HG03060 (cell line): Measurements from ENCODE around the gene SLC33A1.
"Not testable (repeated sequence)": the region's sequence is repeated elsewhere in the genome, so short reads cannot be mapped to it uniquely, and the experiment has no call there.

Experiments
- ATAC-seq: cut with Tn5 transposase; IDR thresholded peaks from one replicate; pipeline ENCODE4 v1.9.1; 2021; ENCODE audit warnings: low read depth, moderate number of reproducible peaks; ENCODE audit not compliant: unreplicated experiment

The SLC33A1 gene

GRCh38 chr3:155854141-155854940, at the start of gene SLC33A1:
TSS of gene SLC33A1 (minus strand) at chr3:155854427. CDS start at chr3:155853997, 430 bp downstream.
- ATAC-seq, result peak; percentile 92

GRCh38 chr3:155895379-155895900, 41.2 kb upstream of the SLC33A1 start:
- ATAC-seq, result no peak

GRCh38 chr3:155891321-155891720, 37.1 kb upstream of the SLC33A1 start:
- ATAC-seq, result no peak

- no peak for ATAC-seq
Observed at GRCh38 chr3:155890671-155891190, 36.5 kb upstream of the SLC33A1 start.

- ATAC-seq, result no peak
Observed at GRCh38 chr3:155889952-155890351, 35.7 kb upstream of the SLC33A1 start.

GRCh38 chr3:155889212-155889611, 35.0 kb upstream of the SLC33A1 start:
- no peak for ATAC-seq

- no peak for ATAC-seq
Observed at GRCh38 chr3:155886915-155887314, 32.7 kb upstream of the SLC33A1 start.

GRCh38 chr3:155886348-155886747, 32.1 kb upstream of the SLC33A1 start:
- not testable (repeated sequence) for ATAC-seq

GRCh38 chr3:155885292-155885691, 31.1 kb upstream of the SLC33A1 start:
- ATAC-seq, result no peak

- ATAC-seq, result no peak
Observed at GRCh38 chr3:155884292-155884691, 30.1 kb upstream of the SLC33A1 start.

GRCh38 chr3:155880286-155880685, 26.1 kb upstream of the SLC33A1 start:
- ATAC-seq, result no peak

GRCh38 chr3:155876503-155876902, 22.3 kb upstream of the SLC33A1 start:
- no peak for ATAC-seq

GRCh38 chr3:155876037-155876436, 21.8 kb upstream of the SLC33A1 start:
- ATAC-seq, result no peak

GRCh38 chr3:155872904-155873646, 18.8 kb upstream of the SLC33A1 start:
- no peak for ATAC-seq

- ATAC-seq, result no peak
Observed at GRCh38 chr3:155871746-155872158, 17.5 kb upstream of the SLC33A1 start.

GRCh38 chr3:155870945-155871745, 16.9 kb upstream of the SLC33A1 start:
- no peak for ATAC-seq

GRCh38 chr3:155870133-155870944, 16.1 kb upstream of the SLC33A1 start, which contains the start of gene GMPS:
TSS of gene GMPS (plus strand) at chr3:155870650. CDS start at chr3:155870871, 221 bp downstream.
- peak; percentile 79 for ATAC-seq

GRCh38 chr3:155869691-155870090, 15.5 kb upstream of the SLC33A1 start:
- ATAC-seq, result no peak

GRCh38 chr3:155863072-155863784, 9.0 kb upstream of the SLC33A1 start:
- ATAC-seq, result no peak
